Posterior vena cava (tissue), 2 donors: ENCODE results near the gene SEC14L3. TPM values are rescaled to one million over a fixed set of nuclear protein-coding genes. Genes with fewer than 3 reads are reported as not detected.
"Not testable (repeated sequence)": the region's sequence is repeated elsewhere in the genome, so short reads cannot be mapped to it uniquely, and the experiment has no call there.

ENCODE experiments used
- DNase-seq: peaks from one replicate; pipeline ENCODE4 v3.0.0-alpha.2; 2020; ENCODE audit warnings: low spot score
- intact Hi-C, 2 donors: fragments of 100-400 bp; cut with DNase I; formaldehyde crosslinking; loops; one replicate each; pipeline versions ENCODE4 v1.14.1 to v1.14.2; 2022 to 2023
- total RNA-seq, 2 donors: library from RNA; stranded (reverse); fragmentation: NEBNext Ultra II Directional; extraction: Animal tissue kit (Norgen Biotek cat#: 25700); gene quantifications; one replicate each; pipeline ENCODE4 v1.2.1, GENCODE V29; 2021
- donor health status: DM: yes; HTN: yes; CAD: no.
- donor health status: DM: yes; HTN: yes; CAD: no.

SEC14L3 gene
- total RNA-seq, 2 donors from 2014 or later, result not detected

DNA sequence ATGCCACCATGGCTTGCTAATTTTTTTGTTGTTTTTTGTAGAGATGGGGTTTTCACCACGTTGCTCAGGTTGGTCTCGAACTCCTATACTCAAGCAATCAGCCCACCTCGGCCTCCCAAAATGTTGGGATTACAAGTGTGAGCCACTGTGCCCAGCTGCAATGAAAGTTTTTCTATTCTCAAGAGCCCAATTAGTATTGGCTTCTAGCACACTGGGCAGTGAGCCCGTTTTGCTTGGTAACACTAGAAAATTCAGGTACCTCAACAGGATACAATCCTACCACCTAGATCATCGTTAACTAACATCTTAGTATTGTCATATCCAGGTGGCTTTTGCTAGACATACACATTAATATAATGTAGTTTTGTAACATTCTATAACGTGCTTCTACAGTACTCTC lies 19.0 kb downstream of the SEC14L3 start:
- DNase-seq, result no peak
- intact Hi-C loops, result no loop called here

DNA sequence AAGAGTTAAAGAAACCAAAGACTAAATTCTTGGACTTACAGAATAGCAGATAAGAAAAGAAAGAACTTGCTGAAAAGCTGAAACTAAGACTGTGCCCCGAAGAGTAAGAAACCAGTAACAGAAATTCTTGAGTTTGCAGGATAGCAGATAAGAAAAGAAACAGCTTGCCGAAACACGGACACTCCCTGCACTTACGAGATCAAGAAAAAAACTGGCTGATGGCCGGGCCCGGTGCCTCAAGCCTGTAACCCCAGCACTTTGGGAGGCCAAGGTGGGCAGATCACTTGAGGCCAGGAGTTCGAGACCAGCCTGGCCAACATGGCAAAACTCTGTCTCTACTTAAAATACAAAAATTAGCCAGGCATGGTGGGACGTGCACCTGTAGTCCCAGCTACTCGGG lies 20.3 kb downstream of the SEC14L3 start:
- intact Hi-C loops, DNase-seq: not testable (repeated sequence)

DNA sequence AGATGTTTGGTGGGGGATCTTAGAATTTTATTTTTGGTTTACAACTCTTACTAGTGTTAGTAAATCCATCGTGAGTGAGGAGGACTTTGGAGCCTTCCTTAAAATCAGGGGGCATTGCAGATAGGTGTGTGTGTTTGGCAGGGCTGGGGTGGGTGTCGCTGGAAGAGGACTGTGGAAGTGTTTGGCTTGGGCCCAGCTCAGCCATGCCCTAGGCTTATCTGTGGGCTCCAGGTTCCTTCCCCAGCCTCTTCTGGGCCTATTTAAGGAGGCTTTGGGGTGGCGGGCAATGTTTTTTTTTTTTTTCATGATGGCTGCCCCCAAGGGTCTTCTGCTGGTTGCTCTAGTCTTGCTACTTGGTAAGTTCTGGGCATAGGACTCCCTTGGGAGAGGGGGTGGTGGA lies 24.2 kb downstream of the SEC14L3 start:
- intact Hi-C loops, result no loop called here
- no peak for DNase-seq

DNA sequence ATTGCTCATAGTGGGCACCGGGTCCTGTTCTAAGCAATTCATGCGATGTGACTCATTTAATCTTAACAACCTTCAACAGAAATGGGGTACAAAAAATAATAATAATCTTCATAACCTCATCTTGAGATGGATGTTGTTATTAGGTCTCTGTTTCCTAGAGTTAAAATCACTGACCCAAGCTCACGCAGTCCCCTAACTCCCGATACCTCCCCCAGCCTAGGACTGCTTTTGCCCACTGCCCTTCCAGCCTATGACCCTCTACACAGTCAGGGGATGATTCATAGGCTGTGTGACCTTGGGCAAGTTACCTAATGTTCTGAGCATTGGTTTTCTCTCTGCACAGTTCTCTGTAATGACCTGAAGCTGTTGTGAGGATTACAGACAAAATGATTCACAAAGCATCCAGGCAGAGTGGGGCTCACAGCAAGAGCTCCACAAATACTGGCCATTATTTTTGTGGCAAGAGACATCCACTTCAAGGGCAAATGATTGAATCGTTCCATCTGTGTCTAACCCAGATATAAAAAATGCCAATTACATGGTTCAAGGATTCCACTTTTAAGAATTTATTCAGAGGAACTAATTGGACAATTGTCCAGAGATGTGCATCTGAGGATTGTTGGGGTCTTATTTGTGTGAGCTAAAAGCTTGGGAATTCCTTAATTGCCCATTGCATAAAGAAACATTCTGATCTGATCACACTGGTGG lies 26.2 kb downstream of the SEC14L3 start:
- DNase-seq, result no peak
- intact Hi-C loops, result no loop called here

DNA sequence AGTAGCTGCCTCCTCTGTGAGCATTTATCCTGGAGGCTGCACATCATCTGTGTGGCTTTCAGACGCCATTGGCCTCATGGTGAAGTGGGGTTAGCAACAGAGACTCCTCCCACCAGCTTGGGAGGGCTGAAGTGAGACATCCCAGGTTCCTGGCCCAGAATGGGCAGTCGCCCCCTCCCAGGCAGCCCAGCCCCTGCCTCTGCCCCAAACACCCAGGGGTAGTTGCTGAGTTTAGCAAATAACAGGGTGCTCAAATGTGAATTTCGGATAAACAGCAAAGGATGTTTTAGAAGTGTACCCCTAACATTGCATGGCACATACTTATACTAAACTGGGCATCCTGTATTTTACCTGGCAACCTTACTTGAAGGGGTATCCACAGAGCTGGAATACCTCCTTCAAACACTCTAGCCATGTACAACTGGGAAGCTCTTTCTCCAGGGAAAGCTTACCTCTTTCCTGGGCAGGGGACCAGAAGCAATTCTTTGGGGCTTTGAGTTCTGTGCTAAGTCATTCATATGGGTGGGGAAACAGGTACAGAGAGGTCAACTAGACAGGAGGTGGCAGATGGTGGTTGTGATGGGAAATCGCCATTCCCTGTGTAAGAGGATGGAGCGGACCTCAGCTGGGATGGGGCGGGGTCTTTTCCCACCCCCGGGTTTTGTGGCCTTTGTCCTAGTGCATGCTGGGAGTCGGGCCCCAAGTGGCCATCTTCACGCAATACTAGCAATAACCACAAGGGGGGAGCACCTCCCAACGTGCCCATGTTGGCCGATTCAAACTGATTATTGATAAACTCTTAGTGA lies 27.0 kb downstream of the SEC14L3 start:
- intact Hi-C loops, result no loop called here
- no peak for DNase-seq

DNA sequence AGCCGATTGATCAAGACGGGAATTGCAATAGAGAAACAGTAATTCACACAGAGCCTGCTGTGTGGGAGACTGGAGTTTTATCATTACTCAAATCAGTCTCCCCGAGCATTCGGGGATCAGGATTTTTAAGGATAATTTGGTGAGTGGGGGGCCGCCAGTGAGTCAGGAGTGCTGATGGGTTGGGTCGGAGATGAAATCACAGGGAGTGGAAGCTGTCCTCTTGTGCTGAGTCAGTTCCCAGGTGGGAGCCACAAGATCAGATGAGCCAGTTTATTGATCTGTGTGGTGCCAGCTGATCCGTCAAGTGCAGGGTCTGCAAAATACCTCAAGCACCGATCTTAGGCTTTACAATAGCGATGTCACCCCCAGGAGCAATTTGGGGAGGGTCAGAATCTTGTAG lies 30.7 kb downstream of the SEC14L3 start:
- intact Hi-C loops, result no loop called here

DNA sequence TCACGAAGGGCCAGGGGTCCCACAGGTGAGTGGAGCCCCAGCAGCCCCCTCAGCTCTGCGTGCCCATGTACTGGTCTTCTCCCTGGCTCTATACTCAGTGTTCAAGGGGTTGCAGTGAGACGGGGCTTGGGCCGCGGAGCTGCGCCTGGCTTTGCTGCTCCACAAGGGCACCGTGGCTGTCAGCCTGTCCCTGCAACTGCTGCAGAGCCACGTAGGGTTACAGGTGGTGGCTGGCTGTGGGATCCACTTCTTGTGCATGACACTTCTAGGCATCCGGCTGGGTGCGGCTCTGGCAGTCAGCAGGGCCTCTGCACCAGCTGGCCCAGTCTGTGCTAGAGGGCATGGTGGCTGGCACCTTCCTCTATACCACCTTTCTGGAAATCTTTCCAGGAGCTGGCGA lies 32.0 kb downstream of the SEC14L3 start:
- intact Hi-C loops, result no loop called here
- DNase-seq, result no peak

More for the DNA sequence above, 30.7 kb downstream of the SEC14L3 start:
- DNase-seq, result no peak

DNA sequence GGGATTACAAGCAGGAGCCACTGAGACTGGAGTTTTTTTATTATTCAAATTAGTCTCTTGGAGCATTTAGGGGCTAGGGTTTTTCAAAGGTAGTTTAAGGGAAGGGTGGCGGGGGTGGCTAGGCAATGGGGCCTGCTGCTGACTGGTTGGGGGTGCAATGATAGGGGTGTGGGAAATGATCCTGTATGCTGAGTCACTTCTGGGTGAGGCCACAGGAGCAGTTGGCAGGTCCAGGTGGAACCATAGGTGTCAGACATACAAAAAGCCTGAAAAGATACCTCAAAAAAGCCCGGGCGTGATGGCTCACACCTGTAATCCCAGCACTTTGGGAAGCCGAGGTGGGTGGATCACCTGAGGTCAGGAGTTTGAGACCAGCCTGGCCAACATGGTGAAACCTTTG lies 32.6 kb downstream of the SEC14L3 start:
- no peak for DNase-seq
- intact Hi-C loops, result no loop called here

DNA sequence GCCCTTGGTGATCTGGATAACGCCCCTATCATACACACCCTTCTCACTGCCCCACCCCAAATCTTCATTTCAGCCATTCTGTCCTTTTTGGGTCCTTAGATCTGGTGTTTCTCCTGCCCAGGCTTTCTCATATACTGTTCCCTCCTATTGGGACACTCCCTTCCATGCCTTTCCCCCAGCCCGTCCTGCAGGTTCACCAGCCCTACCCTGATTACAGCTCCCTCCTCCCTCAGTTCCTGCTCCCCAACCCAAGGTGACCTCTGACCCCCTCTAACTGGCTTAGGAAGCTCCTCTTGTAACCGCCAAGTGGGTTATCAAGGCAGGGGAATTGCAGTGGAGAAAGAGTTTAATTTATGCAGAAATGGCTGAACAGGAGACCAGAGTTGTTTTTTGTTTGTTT lies 33.3 kb downstream of the SEC14L3 start:
- intact Hi-C loops, result no loop called here
- DNase-seq, result no peak

DNA sequence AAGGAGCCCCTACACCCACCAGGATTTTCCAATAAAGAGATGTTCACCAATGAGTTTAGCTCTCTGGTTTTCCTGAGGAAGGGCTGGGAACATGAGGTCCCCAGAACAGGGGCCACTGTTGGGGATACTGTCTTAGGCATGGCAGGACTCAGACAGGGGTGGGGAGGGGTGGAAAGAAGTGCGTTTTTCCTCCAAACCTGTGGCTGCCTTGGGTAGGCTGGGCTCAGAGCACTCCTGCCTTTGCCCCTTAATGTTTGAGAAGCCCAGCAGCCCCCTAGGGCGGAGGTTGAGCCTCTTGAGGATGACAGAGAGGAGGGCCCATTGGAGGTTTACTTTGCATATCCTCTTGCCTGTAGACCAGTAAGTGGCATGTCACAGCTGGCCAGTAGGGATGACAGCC lies 35.6 kb downstream of the SEC14L3 start:
- no peak for DNase-seq
- intact Hi-C loops, result no loop called here

DNA sequence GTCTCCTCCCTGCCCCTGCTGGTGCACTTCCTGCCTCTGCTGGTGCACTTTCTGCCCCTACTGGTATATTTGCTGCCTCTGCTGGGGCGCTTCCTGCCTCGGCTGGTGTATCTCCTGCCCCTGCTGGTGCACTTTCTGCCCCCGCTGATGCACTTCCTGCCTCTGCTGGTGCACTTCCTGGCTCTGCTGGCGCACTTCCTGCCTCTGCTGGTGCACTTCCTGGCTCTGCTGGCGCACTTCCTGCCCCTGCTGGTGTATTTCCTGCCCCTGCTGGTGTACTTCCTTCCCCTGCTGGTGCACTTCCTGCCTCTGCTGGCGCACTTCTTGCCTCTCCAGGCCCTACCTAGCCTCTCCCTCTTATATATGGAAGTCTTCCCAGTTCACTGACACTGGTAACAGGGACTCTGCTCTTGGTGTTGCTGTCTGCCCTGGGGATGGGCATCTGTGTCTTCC lies 36.1 kb downstream of the SEC14L3 start:
- intact Hi-C loops, result no loop called here
- no peak for DNase-seq

DNA sequence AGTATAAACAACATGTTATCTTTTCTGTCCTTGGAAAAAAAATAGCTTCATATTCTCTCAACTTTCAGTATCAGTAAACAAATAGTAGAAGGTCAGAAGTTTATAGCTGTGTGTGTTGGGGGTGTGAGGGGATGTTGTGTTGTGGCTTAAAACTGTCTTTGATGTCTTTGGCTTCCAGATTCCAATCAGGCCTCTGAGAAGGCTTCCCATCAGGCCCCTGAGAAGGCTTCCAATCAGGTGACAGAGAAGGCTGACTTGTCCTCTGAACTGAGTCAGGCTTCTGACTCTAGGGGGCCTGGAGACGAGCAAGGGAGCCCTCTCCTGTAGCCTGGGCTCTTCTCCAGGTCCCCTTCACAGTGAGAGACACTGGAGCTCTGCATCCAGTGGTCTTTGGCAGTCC lies 37.0 kb downstream of the SEC14L3 start:
- intact Hi-C loops, result no loop called here
- no peak for DNase-seq

DNA sequence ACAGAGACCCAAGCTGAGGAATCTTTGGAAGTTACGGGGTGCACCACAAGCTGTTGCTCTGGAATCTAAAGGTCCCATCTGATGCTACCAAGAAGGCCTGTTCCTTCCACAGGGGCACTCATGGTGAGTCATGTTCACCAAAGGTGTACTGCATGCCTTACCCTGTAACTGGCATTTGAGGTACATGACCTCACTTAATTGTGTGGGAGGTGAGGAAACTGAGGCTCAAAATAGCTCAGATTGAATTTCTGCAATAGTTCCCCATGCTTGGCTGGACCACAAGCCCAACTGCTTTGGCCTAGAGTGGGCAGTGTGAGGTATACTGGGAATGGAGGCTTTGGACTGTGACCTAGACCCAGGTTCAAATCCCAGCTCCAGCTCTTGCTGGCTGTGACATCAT lies 38.0 kb downstream of the SEC14L3 start:
- no peak for DNase-seq

DNA sequence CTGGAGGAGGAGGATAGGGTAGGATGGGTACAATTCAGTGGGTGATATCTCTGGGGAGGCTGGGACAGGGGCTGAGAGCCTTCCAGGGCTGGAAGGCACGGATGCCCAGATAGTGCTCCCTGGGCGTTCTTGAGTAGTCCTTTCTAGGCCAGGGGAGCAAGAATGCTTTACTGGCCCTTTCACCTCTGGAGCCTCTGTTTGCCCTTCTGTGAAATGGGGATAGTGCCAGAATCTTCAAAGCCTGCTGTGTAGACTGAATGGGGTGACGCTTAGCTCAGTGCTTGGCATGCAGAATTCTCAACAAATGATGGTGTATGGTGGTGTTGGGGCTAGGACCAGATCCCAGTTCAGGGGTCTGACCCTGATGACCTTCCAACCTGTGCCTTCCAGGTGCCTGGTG lies 38.6 kb downstream of the SEC14L3 start:
- intact Hi-C loops, result no loop called here

More for the DNA sequence above, 38.0 kb downstream of the SEC14L3 start:
- intact Hi-C loops, result no loop called here

DNA sequence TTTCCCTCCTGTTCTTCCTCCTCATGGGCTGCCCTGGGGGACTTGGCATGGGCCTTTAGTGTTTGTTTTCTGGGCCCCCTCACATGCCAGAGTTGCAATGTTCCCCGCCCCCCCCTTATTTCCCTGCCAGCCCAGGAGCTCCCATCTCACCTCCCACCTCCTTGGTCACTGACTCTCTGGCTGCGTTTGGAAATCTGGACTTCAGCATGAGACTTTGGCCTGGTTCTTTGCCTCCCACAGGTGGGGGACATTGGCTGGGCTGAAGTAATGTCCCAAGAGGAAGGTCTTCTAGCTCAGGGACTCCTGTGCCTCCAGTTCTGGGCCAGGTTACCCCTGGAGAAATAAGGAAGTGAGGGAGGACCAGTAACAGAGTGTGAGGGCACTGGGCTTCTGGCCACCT lies 39.3 kb downstream of the SEC14L3 start:
- intact Hi-C loops, result no loop called here
- no peak for DNase-seq

More for the DNA sequence above, 38.6 kb downstream of the SEC14L3 start:
- DNase-seq, result no peak

DNA sequence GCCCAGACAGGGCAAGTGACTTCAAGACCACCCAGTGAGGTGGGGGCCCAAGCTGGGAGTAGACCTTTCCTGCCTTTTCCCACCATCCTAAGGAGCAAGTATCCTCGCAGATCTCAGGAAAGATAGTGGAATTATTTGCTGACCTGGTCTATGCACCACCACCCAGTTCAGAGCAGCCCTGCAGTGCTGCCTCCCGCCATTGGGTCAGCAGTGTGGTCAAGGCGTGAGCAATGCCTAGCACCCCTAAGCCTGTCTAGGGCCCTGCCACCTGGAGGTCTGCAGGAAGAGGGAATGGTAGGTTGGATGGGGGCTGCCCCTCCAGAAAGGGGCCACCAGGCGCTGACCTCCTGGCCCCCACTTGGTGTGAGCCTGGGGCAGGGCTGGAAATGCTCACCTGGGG lies 39.7 kb downstream of the SEC14L3 start:
- intact Hi-C loops, result no loop called here

DNA sequence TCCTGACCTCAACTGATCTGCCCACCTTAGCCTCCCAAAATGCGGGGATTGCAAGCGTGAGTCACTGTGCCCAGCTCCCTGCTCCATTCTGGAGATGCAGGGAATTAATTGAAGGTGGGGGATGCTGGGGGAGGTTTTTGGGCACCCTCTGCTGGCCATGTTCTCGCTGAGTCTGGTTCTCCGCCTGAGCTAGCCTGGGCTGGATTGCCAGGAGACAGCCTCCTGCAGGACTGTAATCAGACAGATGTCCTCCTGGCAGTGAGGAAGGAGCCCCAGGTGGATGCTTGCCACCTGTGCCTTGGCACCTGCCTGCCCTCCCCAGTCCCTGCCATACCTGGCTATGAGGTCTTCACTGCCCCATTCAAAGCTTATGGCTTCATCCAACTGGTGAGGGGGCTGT lies 40.9 kb downstream of the SEC14L3 start:
- no peak for DNase-seq
- intact Hi-C loops, result no loop called here

More for the DNA sequence above, 39.7 kb downstream of the SEC14L3 start:
- no peak for DNase-seq

DNA sequence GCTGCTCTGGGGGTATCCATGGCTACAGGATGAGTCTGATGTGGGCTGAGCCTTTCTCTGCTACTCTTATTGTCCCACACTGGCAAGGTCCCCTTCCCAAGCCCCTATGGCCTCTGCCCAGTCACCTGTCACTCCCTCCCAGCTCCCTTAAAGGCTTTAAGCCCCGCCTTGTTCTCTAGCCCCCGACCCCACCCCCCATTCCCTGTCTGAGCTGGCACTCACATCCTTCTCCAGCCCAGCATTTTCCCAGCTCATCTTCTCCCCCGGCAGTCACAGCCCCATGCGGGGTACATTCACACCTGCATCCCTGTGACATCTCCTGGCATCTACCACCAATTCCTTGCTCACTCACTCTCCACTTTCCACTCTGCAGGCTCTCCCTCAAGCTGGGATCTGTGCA lies 41.9 kb downstream of the SEC14L3 start:
- intact Hi-C loops, result no loop called here
- no peak for DNase-seq

DNA sequence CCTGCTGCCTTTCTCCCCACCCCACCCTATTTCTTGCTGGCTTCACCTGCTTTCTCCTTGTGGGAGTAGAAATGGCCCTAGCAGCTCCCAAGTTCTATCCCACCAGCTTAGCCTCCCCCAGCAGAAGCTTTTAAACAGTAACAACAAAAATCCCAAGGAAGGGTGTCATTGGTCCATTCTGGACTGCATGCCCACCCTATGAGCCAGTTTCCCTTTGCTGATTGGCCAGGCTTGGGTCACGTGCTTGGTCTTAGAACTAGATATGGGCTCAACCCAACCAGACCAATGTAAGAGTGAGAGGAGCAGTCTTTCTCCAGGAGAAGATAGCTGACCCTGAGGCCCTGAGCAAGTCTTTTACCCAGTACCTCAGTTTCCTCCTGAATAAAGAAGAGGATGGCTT lies 43.9 kb downstream of the SEC14L3 start:
- intact Hi-C loops, result no loop called here
- DNase-seq, result no peak

DNA sequence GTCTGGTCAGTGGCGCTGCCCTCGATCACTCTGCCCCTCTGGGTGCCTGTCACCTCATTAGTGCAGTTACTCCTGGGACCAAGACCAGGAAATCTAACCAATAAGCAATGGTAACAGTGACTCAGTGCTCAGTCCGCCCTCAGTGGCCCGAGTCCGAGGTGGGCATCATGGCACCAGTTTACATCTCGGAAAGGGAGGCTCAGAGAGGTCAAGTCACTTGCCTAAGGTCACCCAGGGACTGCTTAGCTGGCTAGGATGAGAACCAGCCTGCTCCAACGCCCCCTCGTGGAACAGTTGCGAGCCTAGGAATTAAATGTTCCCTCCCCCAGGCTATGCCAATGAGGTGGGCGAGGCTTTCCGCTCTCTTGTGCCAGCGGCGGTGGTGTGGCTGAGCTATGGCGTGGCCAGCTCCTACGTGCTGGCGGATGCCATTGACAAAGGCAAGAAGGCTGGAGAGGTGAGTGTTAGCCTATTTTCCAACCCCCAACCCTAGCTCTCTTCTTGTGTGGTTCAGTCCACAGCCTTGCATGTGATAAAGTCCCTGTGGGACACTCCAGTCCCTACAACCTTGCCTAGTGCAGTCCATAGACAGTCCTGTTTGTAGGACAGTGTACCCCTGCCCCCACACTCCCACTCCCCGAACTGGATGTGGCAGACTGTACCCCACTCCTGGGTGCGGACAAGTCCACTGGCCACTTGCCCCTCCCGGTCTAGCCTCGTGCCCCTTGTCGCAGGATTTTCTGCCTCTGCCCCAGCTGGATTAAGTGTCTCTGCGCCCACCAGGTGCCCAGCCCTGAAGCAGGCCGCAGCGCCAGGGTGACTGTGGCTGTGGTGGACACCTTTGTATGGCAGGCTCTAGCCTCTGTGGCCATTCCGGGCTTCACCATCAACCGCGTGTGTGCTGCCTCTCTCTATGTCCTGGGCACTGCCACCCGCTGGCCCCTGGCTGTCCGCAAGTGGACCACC lies 45.1 kb downstream of the SEC14L3 start:
- DNase-seq, result peak; percentile 94
- intact Hi-C loops, result no loop called here
